ENCODE results near the gene CACUL1.
"Not testable (repeated sequence)": the region's sequence is repeated elsewhere in the genome, so short reads cannot be mapped to it uniquely, and the experiment has no call there.

Gene CACUL1

GRCh38 chr10:118783776-118784545 lies 29.2 kb upstream of the CACUL1 start:
- H3K9ac ChIP-seq (ENCODE audit: low read depth, low read length), result no peak overlapping the region
- H3K4me3 ChIP-seq (ENCODE audit: low read length), result no peak overlapping the region
- no peaks in the 10 kb centered on the region for H3K36me3 ChIP-seq (ENCODE audit: insufficient read depth, low read depth, low read length)
- H3K4me1 ChIP-seq (ENCODE audit: insufficient read depth, low read length), result no peaks in the 10 kb centered on the region
- no peak overlapping the region for H3K27ac ChIP-seq (ENCODE audit: low read length)
- no peaks in the 10 kb centered on the region for H3K9me3 ChIP-seq (ENCODE audit: insufficient read depth, low read depth, low read length)
- H3K27me3 ChIP-seq (ENCODE audit: insufficient read depth, low read length), result no peaks in the 10 kb centered on the region

GRCh38 chr10:118782916-118783465 lies 28.2 kb upstream of the CACUL1 start:
- H3K27me3 ChIP-seq (ENCODE audit: insufficient read depth, low read length); H3K27ac ChIP-seq (ENCODE audit: low read length); H3K4me1 ChIP-seq (ENCODE audit: insufficient read depth, low read length); H3K36me3 ChIP-seq (ENCODE audit: insufficient read depth, low read depth, low read length); H3K9ac ChIP-seq (ENCODE audit: low read depth, low read length); H3K9me3 ChIP-seq (ENCODE audit: insufficient read depth, low read depth, low read length); H3K4me3 ChIP-seq (ENCODE audit: low read length): not testable (repeated sequence)

- H3K27me3 ChIP-seq (ENCODE audit: insufficient read depth, low read length), result no peaks in the 10 kb centered on the region
- H3K9me3 ChIP-seq (ENCODE audit: insufficient read depth, low read depth, low read length), result no peaks in the 10 kb centered on the region
- no peak overlapping the region for H3K9ac ChIP-seq (ENCODE audit: low read depth, low read length)
- no peak overlapping the region for H3K4me3 ChIP-seq (ENCODE audit: low read length)
- H3K36me3 ChIP-seq (ENCODE audit: insufficient read depth, low read depth, low read length), result no peaks in the 10 kb centered on the region
- H3K27ac ChIP-seq (ENCODE audit: low read length), result no peak overlapping the region
- H3K4me1 ChIP-seq (ENCODE audit: insufficient read depth, low read length), result no peaks in the 10 kb centered on the region
Measured at GRCh38 chr10:118781541-118781940, 26.8 kb upstream of the CACUL1 start.

- Histone ChIP-seq H3K9ac (ENCODE audit: low read depth, low read length) (no peak overlapping the region), H3K4me1 (ENCODE audit: insufficient read depth, low read length) (no peaks in the 10 kb centered on the region), H3K9me3 (ENCODE audit: insufficient read depth, low read depth, low read length) (no peaks in the 10 kb centered on the region), H3K27ac (ENCODE audit: low read length) (no peak overlapping the region), H3K27me3 (ENCODE audit: insufficient read depth, low read length) (no peaks in the 10 kb centered on the region), H3K4me3 (ENCODE audit: low read length) (no peak overlapping the region), H3K36me3 (ENCODE audit: insufficient read depth, low read depth, low read length) (no peaks in the 10 kb centered on the region)
Measured at GRCh38 chr10:118778727-118779126, 24.0 kb upstream of the CACUL1 start.

GRCh38 chr10:118776960-118777359 lies 22.2 kb upstream of the CACUL1 start:
- Histone ChIP-seq H3K9me3 (ENCODE audit: insufficient read depth, low read depth, low read length) (no peaks in the 10 kb centered on the region), H3K27ac (ENCODE audit: low read length) (no peak overlapping the region), H3K4me3 (ENCODE audit: low read length) (no peak overlapping the region), H3K27me3 (ENCODE audit: insufficient read depth, low read length) (no peaks in the 10 kb centered on the region), H3K36me3 (ENCODE audit: insufficient read depth, low read depth, low read length) (no peaks in the 10 kb centered on the region), H3K9ac (ENCODE audit: low read depth, low read length) (no peak overlapping the region), H3K4me1 (ENCODE audit: insufficient read depth, low read length) (no peaks in the 10 kb centered on the region)

- H3K27me3 ChIP-seq (ENCODE audit: insufficient read depth, low read length), result no peaks in the 10 kb centered on the region
- H3K4me3 ChIP-seq (ENCODE audit: low read length), result no peak overlapping the region
- no peak overlapping the region for H3K9ac ChIP-seq (ENCODE audit: low read depth, low read length)
- no peak overlapping the region for H3K27ac ChIP-seq (ENCODE audit: low read length)
- H3K4me1 ChIP-seq (ENCODE audit: insufficient read depth, low read length), result no peaks in the 10 kb centered on the region
- no peaks in the 10 kb centered on the region for H3K9me3 ChIP-seq (ENCODE audit: insufficient read depth, low read depth, low read length)
- no peaks in the 10 kb centered on the region for H3K36me3 ChIP-seq (ENCODE audit: insufficient read depth, low read depth, low read length)
Measured at GRCh38 chr10:118776033-118776432, 21.3 kb upstream of the CACUL1 start.

GRCh38 chr10:118775478-118775877 lies 20.7 kb upstream of the CACUL1 start:
- H3K9me3 ChIP-seq (ENCODE audit: insufficient read depth, low read depth, low read length), result 0 out of 2 replicates have a peak, but pooled peaks cover under 1% of the 10 kb centered on the region
- H3K4me3 ChIP-seq (ENCODE audit: low read length), result no peak overlapping the region
- no peaks in the 10 kb centered on the region for H3K36me3 ChIP-seq (ENCODE audit: insufficient read depth, low read depth, low read length)
- no peaks in the 10 kb centered on the region for H3K4me1 ChIP-seq (ENCODE audit: insufficient read depth, low read length)
- H3K27me3 ChIP-seq (ENCODE audit: insufficient read depth, low read length), result no peaks in the 10 kb centered on the region
- no peak overlapping the region for H3K27ac ChIP-seq (ENCODE audit: low read length)
- H3K9ac ChIP-seq (ENCODE audit: low read depth, low read length), result no peak overlapping the region

GRCh38 chr10:118773041-118773440 lies 18.3 kb upstream of the CACUL1 start:
- Histone ChIP-seq H3K27ac (ENCODE audit: low read length) (no peak overlapping the region), H3K4me1 (ENCODE audit: insufficient read depth, low read length) (no peaks in the 10 kb centered on the region), H3K9ac (ENCODE audit: low read depth, low read length) (no peak overlapping the region), H3K9me3 (ENCODE audit: insufficient read depth, low read depth, low read length) (peaks cover 9% of the 10 kb centered on the region; the same call in 1 of the 2 replicates), H3K27me3 (ENCODE audit: insufficient read depth, low read length) (no peaks in the 10 kb centered on the region), H3K4me3 (ENCODE audit: low read length) (no peak overlapping the region), H3K36me3 (ENCODE audit: insufficient read depth, low read depth, low read length) (no peaks in the 10 kb centered on the region)

GRCh38 chr10:118771976-118772375 lies 17.2 kb upstream of the CACUL1 start:
- Histone ChIP-seq H3K36me3 (ENCODE audit: insufficient read depth, low read depth, low read length) (no peaks in the 10 kb centered on the region), H3K9ac (ENCODE audit: low read depth, low read length) (no peak overlapping the region), H3K9me3 (ENCODE audit: insufficient read depth, low read depth, low read length) (peaks cover 9% of the 10 kb centered on the region; the same call in 1 of the 2 replicates), H3K27ac (ENCODE audit: low read length) (no peak overlapping the region), H3K4me3 (ENCODE audit: low read length) (no peak overlapping the region), H3K27me3 (ENCODE audit: insufficient read depth, low read length) (no peaks in the 10 kb centered on the region), H3K4me1 (ENCODE audit: insufficient read depth, low read length) (no peaks in the 10 kb centered on the region)

GRCh38 chr10:118769898-118770600 lies 15.3 kb upstream of the CACUL1 start:
- Histone ChIP-seq H3K9me3 (ENCODE audit: insufficient read depth, low read depth, low read length) (peaks cover 9% of the 10 kb centered on the region; the same call in 1 of the 2 replicates), H3K9ac (ENCODE audit: low read depth, low read length) (no peak overlapping the region), H3K4me1 (ENCODE audit: insufficient read depth, low read length) (no peaks in the 10 kb centered on the region), H3K27ac (ENCODE audit: low read length) (no peak overlapping the region), H3K4me3 (ENCODE audit: low read length) (no peak overlapping the region), H3K27me3 (ENCODE audit: insufficient read depth, low read length) (no peaks in the 10 kb centered on the region), H3K36me3 (ENCODE audit: insufficient read depth, low read depth, low read length) (no peaks in the 10 kb centered on the region)

- H3K9ac ChIP-seq (ENCODE audit: low read depth, low read length), result no peak overlapping the region
- no peaks in the 10 kb centered on the region for H3K4me1 ChIP-seq (ENCODE audit: insufficient read depth, low read length)
- no peak overlapping the region for H3K27ac ChIP-seq (ENCODE audit: low read length)
- H3K4me3 ChIP-seq (ENCODE audit: low read length), result no peak overlapping the region
- H3K27me3 ChIP-seq (ENCODE audit: insufficient read depth, low read length), result no peaks in the 10 kb centered on the region
- H3K36me3 ChIP-seq (ENCODE audit: insufficient read depth, low read depth, low read length), result no peaks in the 10 kb centered on the region
- peaks cover 9% of the 10 kb centered on the region; the same call in 1 of the 2 replicates for H3K9me3 ChIP-seq (ENCODE audit: insufficient read depth, low read depth, low read length)
Measured at GRCh38 chr10:118768041-118768919, 13.5 kb upstream of the CACUL1 start.

Data from iPS-20b (cell line).